Fibroblast of mammary gland (primary cell): Measurements from ENCODE around the gene THOC7.

ENCODE experiments used
- DNase-seq: peaks from one replicate; pipeline ENCODE4 v3.0.0-alpha.2; 2010; ENCODE audit warnings: low read depth
- H3K4me3 ChIP-seq: 2 replicates; pipeline ENCODE4 v1.5.1; 2011; ENCODE audit warnings: low read depth, mild to moderate bottlenecking, low read length, moderate library complexity; ENCODE audit not compliant: control insufficient read depth
- CTCF ChIP-seq: conservative IDR thresholded peaks from 2 replicates; pipeline ENCODE4 v1.5.1; 2011; ENCODE audit warnings: low read depth, low read length, inconsistent platforms; ENCODE audit not compliant: control insufficient read depth, insufficient read depth

The THOC7 gene

GRCh38 chr3:63803911-63804310 is 59.7 kb downstream of the THOC7 start:
- H3K4me3 ChIP-seq, result no peak overlapping the region
- no peak for DNase-seq
- no peak for TF ChIP-seq CTCF

- DNase-seq, result no peak
- TF ChIP-seq CTCF, result no peak
- no peak overlapping the region for H3K4me3 ChIP-seq
These were observed 63.5 kb downstream of the THOC7 start for GRCh38 chr3:63800097-63800496.

- H3K4me3 ChIP-seq, result no peak overlapping the region
- no peak for TF ChIP-seq CTCF
- no peak for DNase-seq
These were observed 64.7 kb downstream of the THOC7 start for GRCh38 chr3:63798949-63799348.

GRCh38 chr3:63798544-63798943 is 65.1 kb downstream of the THOC7 start:
- DNase-seq, result no peak
- no peak for TF ChIP-seq CTCF
- no peak overlapping the region for H3K4me3 ChIP-seq

GRCh38 chr3:63795438-63795837 is 68.2 kb downstream of the THOC7 start:
- no peak overlapping the region for H3K4me3 ChIP-seq
- TF ChIP-seq CTCF, result no peak
- DNase-seq, result no peak

- peak; percentile 64 for TF ChIP-seq CTCF
- peak; percentile 80 for DNase-seq
- no peak overlapping the region for H3K4me3 ChIP-seq
These were observed 71.6 kb downstream of the THOC7 start for GRCh38 chr3:63791974-63792373.
